Esophagus muscularis mucosa (tissue), 3 donors: ENCODE data around the gene COL27A1.

ENCODE experiments used
- CTCF ChIP-seq, 3 experiments: fragments of 200-600 bp in 2 of 3; fragments of 450-650 bp in 1 of 3; sonication (generic) in 2 of 3; IDR thresholded peaks; one replicate each; pipeline ENCODE4 v1.5.1; 2017 to 2019; ENCODE audit warnings: antibody characterized with exemption in 3 of 3, mild to moderate bottlenecking in 2 of 3, moderate library complexity in 1 of 3
- POLR2A ChIP-seq: fragments of 450-650 bp; IDR thresholded peaks from one replicate; pipeline ENCODE4 v1.6.1; 2017; ENCODE audit warnings: antibody characterized with exemption, moderate library complexity, mild to moderate bottlenecking, low read depth
- POLR2AphosphoS5 ChIP-seq, 2 donors: sonication (generic); formaldehyde crosslinking; IDR thresholded peaks; one replicate each; pipeline ENCODE4 v1.6.1; 2017; ENCODE audit warnings: antibody characterized with exemption in 2 of 2

GRCh38 chr9:114240216-114240615 lies 84.9 kb downstream of the COL27A1 start:
- TF ChIP-seq POLR2A (no peak), CTCF (IDR thresholded peaks at IDR 0.05) (no peak), POLR2AphosphoS5 (IDR thresholded peaks at IDR 0.05) (no peak)
